Brain microvascular endothelial cell (primary cell): ENCODE results near the gene MATK.
A peak's percentile ranks its signal among the peaks of the same experiment; 100 is the strongest.
"Not testable (repeated sequence)": the region's sequence is repeated elsewhere in the genome, so short reads cannot be mapped to it uniquely, and the experiment has no call there.

ENCODE experiments used
- DNase-seq: peaks from one replicate; pipeline ENCODE4 v3.0.0-alpha.2; 2020
- H3K27ac ChIP-seq: fragments of 250-450 bp; sonication (Bioruptor Pico); 2 replicates; pipeline ENCODE4 v1.5.1; 2020; ENCODE audit warnings: mild to moderate bottlenecking, moderate library complexity
- H3K27me3 ChIP-seq: fragments of 250-450 bp; sonication (Bioruptor Pico); replicated peaks from 2 replicates; pipeline ENCODE4 v1.5.1; 2020; ENCODE audit warnings: mild to moderate bottlenecking
- H3K36me3 ChIP-seq: fragments of 250-450 bp; sonication (Bioruptor Pico); replicated peaks from 2 replicates; pipeline ENCODE4 v1.5.1; 2020; ENCODE audit warnings: mild to moderate bottlenecking
- H3K4me3 ChIP-seq: 2 replicates; pipeline ENCODE4 v1.5.1; 2011; ENCODE audit warnings: low read depth, mild to moderate bottlenecking, control low read depth, low read length, moderate library complexity
- in situ Hi-C: cut with HindIII; loops from 2 replicates; pipeline ENCODE4 v1.10.0; 2017; ENCODE audit warnings: low sequenced_read_pairs, low pct_ligation_motif_present
- TF ChIP-seq, protein P1 (sequence below): IDR thresholded peaks from 2 replicates; pipeline ENCODE4 v1.5.1; 2011; ENCODE audit warnings: low read depth, mild to moderate bottlenecking, moderate library complexity, low read length, control low read depth, inconsistent platforms; ENCODE audit errors: missing control alignments

Gene MATK

DNA sequence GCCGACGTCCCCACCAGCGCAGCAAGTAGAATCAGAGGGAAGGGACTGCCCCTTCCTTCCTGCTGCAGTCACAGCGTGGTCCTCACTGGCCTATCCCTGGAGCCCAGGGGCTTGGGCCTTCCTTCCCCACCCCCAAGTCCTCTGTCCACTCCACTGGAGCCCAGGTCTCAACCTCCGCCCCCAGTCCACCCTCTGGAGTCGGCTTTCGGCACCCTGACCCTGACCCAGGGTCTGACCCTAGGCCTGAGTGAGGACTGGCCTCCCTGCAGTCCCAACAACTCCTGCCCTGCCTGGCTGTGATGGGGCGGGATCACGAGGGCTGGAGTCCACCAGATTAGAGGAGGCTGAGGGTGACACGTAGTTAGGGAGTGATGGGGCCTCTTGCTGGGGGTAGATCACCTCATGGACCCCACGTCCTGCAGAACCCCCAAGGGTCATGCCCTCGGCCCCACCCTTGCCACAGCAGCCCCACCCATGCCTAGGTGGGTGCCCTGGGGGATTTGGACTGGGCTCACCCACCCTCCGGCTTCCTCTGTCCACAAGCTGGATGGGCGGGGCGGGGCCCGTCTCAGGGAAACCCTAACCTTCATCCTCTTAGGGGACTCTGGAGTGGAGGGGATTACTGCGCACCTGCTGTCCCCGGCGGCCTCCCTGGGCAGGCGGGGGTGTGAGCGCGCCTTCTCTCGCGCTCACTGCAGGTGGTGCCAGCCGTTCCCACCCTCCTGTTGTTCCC, 18.0 kb downstream of the MATK start:
- in situ Hi-C loops: no loop called here
- DNase-seq: no peak
- Histone ChIP-seq H3K4me3 (no peak overlapping the region), H3K36me3 (peaks cover 18% of the 10 kb centered on the region), H3K27me3 (no peaks in the 10 kb centered on the region), H3K27ac (no peak overlapping the region)
- TF ChIP-seq, protein P1, sequence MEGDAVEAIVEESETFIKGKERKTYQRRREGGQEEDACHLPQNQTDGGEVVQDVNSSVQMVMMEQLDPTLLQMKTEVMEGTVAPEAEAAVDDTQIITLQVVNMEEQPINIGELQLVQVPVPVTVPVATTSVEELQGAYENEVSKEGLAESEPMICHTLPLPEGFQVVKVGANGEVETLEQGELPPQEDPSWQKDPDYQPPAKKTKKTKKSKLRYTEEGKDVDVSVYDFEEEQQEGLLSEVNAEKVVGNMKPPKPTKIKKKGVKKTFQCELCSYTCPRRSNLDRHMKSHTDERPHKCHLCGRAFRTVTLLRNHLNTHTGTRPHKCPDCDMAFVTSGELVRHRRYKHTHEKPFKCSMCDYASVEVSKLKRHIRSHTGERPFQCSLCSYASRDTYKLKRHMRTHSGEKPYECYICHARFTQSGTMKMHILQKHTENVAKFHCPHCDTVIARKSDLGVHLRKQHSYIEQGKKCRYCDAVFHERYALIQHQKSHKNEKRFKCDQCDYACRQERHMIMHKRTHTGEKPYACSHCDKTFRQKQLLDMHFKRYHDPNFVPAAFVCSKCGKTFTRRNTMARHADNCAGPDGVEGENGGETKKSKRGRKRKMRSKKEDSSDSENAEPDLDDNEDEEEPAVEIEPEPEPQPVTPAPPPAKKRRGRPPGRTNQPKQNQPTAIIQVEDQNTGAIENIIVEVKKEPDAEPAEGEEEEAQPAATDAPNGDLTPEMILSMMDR: no peak

DNA sequence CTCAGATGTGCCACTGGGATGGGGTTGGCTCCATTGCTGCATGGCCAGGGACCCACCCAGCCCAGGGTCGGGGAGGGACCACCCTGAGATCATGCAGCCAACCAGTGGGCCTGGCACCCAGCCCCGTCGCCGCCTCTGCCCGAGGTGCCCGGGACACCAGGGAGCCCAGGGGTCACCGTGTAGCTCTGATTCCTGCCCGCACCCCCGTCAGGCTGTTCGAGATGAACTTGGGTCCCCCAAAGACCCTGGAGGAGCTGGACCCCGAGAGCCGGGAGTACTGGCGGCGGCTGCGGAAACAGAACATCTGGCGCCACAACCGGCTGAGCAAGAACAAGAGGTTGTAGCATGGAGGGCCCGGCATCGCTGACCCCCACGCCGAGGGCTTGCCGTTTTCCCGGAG, 19.1 kb downstream of the MATK start:
- H3K4me3 ChIP-seq: no peak overlapping the region
- no peaks in the 10 kb centered on the region for H3K27me3 ChIP-seq
- TF ChIP-seq, protein P1: no peak
- no peak for DNase-seq
- no peak overlapping the region for H3K27ac ChIP-seq
- H3K36me3 ChIP-seq: peaks cover 18% of the 10 kb centered on the region
- in situ Hi-C loops: no loop called here

DNA sequence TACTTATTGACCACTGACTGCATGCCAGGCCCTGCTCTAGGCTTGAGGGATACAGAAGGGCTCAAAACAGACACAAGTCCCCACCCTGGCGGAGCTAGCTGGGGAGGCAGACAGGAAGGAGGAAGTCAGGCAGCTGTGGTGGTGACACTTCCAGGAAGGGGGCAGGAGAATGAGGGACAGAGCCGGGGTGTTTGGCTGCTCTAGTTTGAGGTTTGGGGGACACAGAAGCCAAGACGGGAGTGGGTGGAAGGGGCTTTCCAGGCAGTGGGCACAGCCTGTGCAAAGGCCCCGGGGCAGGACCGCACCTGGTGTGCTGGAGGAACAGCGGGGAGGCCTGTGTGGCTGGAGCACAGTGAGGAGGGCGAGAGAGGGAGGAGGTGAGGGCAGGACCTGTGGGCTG, 19.7 kb downstream of the MATK start:
- in situ Hi-C loops: no loop called here
- TF ChIP-seq, protein P1: no peak
- Histone ChIP-seq H3K36me3 (peaks cover 18% of the 10 kb centered on the region), H3K4me3 (no peak overlapping the region), H3K27me3 (no peaks in the 10 kb centered on the region), H3K27ac (no peak overlapping the region)
- no peak for DNase-seq

DNA sequence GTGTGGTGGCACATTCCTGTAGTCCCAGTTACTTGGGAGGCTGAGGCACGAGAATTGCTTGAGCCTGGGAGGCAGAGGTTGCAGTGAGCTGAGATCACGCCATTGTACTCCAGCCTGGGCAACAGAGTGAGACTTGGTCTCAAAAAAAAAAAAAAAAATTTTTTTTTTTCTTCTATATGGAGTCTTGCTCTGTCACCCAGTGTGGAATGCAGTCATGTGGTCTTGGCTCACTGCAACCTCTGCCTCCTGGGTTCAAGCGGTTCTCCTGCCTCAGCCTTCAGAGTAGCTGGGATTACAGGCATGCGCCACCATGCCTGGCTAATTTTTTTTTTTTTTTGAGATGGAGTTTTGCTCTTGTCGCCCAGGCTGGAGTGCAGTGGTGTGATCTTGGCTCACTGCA, 20.4 kb downstream of the MATK start:
- in situ Hi-C loops, H3K4me3 ChIP-seq, H3K27ac ChIP-seq, H3K27me3 ChIP-seq: not testable (repeated sequence)
- H3K36me3 ChIP-seq: peaks cover 18% of the 10 kb centered on the region
- DNase-seq: peak; percentile 31

DNA sequence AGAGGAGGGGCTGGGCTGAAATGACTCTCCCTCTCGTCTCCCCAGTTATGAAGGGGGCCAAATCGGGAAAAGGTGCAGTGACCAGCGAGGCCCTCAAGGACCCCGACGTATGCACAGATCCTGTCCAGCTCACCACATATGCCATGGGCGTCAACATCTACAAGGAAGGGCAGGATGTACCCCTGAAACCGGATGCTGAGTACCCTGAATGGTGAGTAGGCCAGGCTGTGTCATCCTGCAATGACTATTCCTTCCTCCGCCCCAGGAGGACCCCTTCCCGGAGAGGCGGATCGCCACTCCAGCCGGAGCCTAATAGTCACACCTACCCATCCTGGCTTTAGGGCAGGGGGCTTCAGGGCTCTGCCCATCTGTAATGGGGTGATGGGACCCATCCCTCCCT, 21.1 kb downstream of the MATK start:
- in situ Hi-C loops: no loop called here
- H3K27ac ChIP-seq: no peak overlapping the region
- no peak overlapping the region for H3K4me3 ChIP-seq
- H3K27me3 ChIP-seq: no peaks in the 10 kb centered on the region
- H3K36me3 ChIP-seq: peaks cover 18% of the 10 kb centered on the region
- TF ChIP-seq, protein P1: no peak
- no peak for DNase-seq

DNA sequence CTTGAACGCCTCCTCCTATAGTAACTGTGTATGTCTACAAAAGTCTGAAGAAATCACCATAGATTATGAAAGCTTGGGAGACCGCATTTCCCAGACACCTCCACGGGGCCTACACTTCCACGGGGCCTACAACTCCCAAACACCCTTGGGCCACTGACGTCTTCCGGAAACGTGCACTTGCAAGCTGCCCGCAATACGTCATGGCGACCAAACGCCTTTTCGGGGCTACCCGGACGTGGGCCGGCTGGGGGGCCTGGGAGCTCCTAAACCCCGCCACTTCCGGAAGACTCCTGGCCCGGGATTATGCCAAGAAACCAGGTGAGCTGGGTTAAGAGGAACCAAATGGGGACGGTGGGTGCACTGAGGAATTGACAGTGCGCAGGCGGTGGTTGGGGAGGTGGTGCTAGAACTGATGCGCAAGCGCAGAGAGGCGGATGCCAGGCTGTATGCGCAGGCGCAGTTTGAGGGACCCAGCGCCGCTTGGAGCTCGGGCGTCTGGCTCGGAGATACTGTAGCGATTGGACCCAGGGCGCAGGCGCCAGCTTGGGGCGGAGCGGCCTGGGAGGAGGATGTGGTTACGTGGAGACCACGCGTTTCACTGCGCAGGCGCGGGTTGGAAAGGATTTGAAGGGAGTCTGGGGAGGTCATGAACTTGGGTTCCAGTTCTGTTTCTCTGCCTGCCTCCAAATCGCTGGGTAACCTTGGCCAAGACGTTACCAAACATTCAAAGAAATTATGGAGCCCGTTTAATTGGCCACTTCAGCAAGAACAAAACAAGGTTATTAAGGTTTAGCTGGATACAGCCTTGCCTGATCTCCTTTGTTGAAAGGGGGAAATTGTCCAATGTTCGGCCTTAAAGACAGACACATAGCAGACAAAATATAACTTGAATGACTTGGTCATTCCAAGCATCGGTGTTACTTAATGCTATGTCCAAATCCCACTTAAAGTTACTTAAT, 23.4 kb downstream of the MATK start, which contains the start of gene MRPL54:
MRPL54 (plus strand) TSS at position 182 of the 959 bp plus-strand sequence; CDS start at position 201, 19 bp downstream.
- in situ Hi-C loops: no loop called here
- peak; percentile 98 for DNase-seq
- Histone ChIP-seq H3K27ac (peak within 1 kb of the TSS; percentile 98), H3K27me3 (no peaks in the 10 kb centered on the region), H3K36me3 (peaks cover 20% of the 10 kb centered on the region), H3K4me3 (peak within 1 kb of the TSS; percentile 96)
- TF ChIP-seq, protein P1: no peak
